Measurements from ENCODE around the gene RAD51AP1. TPM values are rescaled to one million over a fixed set of nuclear protein-coding genes. Genes with fewer than 3 reads are reported as not detected.

The RAD51AP1 gene
- total RNA-seq, 1 experiment from 2014 or later = 59.4 TPM

DNA sequence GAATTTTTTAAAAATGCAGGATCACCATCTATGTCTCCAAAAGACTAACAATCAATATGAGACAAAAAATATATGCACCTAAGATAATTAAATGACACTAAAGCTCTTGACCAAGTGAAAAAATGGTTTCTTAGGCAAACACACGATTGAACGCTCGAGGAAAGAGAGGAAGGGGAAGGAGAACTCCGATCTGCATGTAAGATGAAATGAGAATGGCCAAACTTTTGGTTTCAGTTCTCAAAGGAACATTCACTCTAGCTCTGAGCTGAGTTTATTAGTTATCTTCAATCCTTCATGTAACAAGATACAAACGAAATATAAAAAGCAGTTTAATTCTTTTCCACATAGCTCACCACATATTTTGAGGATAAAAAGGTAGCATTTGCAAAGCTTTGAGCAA is 26.1 kb downstream of the RAD51AP1 start:
- peaks cover 9% of the 10 kb centered on the region; the same call in 1 of the 2 replicates for H3K27me3 ChIP-seq (ENCODE audit: insufficient read depth, low read length)
- no peak overlapping the region for H3K4me2 ChIP-seq (ENCODE audit: insufficient read depth, insufficient read length, low read length)
- no peak overlapping the region for H4K8ac ChIP-seq (replicated peaks; ENCODE audit: insufficient read length, low read depth, low read length)
- WGBS (ENCODE audit: extremely low coverage, insufficient read length, low lambda C conversion rate) = no CpG with 5 or more reads among the region's 5 CpGs
- no peak overlapping the region for H2BK120ac ChIP-seq (ENCODE audit: low read depth, low read length, poor library complexity, severe bottlenecking)
- H3K4me3 Mint-ChIP-seq = no peak overlapping the region
- no peak overlapping the region for H3K27ac ChIP-seq (ENCODE audit: insufficient read length, low read depth, low read length)
- peaks cover 3% of the 10 kb centered on the region for H3K23me2 ChIP-seq (ENCODE audit: insufficient read length, low read depth, low read length, poor library complexity, severe bottlenecking)
- H3K79me2 ChIP-seq (ENCODE audit: insufficient read depth, low read length) = no peaks in the 10 kb centered on the region
- no peaks in the 10 kb centered on the region for H3K4me1 ChIP-seq (ENCODE audit: insufficient read depth, low read length)
- H4K5ac ChIP-seq (ENCODE audit: insufficient read length, low read depth, low read length) = no peak overlapping the region
- H3K9me3 ChIP-seq (ENCODE audit: control insufficient read depth, low read depth, low read length) = no peaks in the 10 kb centered on the region
- H3K79me1 ChIP-seq (ENCODE audit: insufficient read depth, low read depth, low read length, poor library complexity, severe bottlenecking) = no peaks in the 10 kb centered on the region
- no peak overlapping the region for H3K23ac ChIP-seq (ENCODE audit: insufficient read length, low read depth, low read length)
- H3K36me3 Mint-ChIP-seq (ENCODE audit: insufficient read depth in 1 of 3, low read depth in 3 of 3) = peaks cover 0 to 10% (median 9%) of the 10 kb centered on the region in 3 experiments; a peak in 5 of 7 replicates
- no peak overlapping the region for H2AK5ac ChIP-seq (ENCODE audit: insufficient read length, low read length)
- H3K9ac ChIP-seq (ENCODE audit: extremely low read depth, insufficient read length, low read length) = no peak overlapping the region
- no peaks in the 10 kb centered on the region; a peak in 1 of 5 replicates for H3K9me3 Mint-ChIP-seq
- H3K56ac ChIP-seq (ENCODE audit: insufficient read length, low read depth, low read length) = no peak overlapping the region
- TF ChIP-seq, protein P1, sequence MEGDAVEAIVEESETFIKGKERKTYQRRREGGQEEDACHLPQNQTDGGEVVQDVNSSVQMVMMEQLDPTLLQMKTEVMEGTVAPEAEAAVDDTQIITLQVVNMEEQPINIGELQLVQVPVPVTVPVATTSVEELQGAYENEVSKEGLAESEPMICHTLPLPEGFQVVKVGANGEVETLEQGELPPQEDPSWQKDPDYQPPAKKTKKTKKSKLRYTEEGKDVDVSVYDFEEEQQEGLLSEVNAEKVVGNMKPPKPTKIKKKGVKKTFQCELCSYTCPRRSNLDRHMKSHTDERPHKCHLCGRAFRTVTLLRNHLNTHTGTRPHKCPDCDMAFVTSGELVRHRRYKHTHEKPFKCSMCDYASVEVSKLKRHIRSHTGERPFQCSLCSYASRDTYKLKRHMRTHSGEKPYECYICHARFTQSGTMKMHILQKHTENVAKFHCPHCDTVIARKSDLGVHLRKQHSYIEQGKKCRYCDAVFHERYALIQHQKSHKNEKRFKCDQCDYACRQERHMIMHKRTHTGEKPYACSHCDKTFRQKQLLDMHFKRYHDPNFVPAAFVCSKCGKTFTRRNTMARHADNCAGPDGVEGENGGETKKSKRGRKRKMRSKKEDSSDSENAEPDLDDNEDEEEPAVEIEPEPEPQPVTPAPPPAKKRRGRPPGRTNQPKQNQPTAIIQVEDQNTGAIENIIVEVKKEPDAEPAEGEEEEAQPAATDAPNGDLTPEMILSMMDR (conservative IDR thresholded peaks at IDR 0.05) = no peak
- H2AFZ ChIP-seq (ENCODE audit: low read length) = no peak overlapping the region
- no peak overlapping the region for H2BK5ac ChIP-seq (ENCODE audit: insufficient read length, low read length)
- H2BK20ac ChIP-seq (ENCODE audit: low read depth, low read length, poor library complexity, severe bottlenecking) = no peak overlapping the region
- no peak for DNase-seq
- peaks cover 27% of the 10 kb centered on the region for H3K27me3 Mint-ChIP-seq (ENCODE audit: low read depth)
- no peak overlapping the region for H2BK15ac ChIP-seq (ENCODE audit: low read depth, low read length)
- no peak overlapping the region for H3K14ac ChIP-seq (ENCODE audit: insufficient read depth, low read length)
- H3K27ac Mint-ChIP-seq = no peak overlapping the region
- peaks cover 12 to 16% of the 10 kb centered on the region in 2 experiments for H3K4me1 Mint-ChIP-seq
- H2BK12ac ChIP-seq (ENCODE audit: insufficient read length, low read depth, low read length) = no peak overlapping the region
- H3T11ph ChIP-seq (ENCODE audit: low read length) = no peak overlapping the region
- no peaks in the 10 kb centered on the region for H4K20me1 ChIP-seq (ENCODE audit: control insufficient read depth, insufficient read depth, insufficient read length)
- no peak overlapping the region for H3K4ac ChIP-seq (ENCODE audit: low read depth, low read length)
- no peak overlapping the region for H3K18ac ChIP-seq (ENCODE audit: insufficient read length, low read depth, low read length)
- H4K91ac ChIP-seq (ENCODE audit: insufficient read length, low read depth, low read length) = no peak overlapping the region

All from H9 (cell line).